SU-DHL-6 (cell line): ENCODE data around the gene WDR64.

Source experiments
- H2AFZ ChIP-seq: fragments of 200-600 bp; sonication (generic); 2 replicates; pipeline ENCODE4 v1.6.1; 2014; ENCODE audit warnings: low read depth, mild to moderate bottlenecking, moderate library complexity, mixed read lengths, antibody characterized with exemption, low read length; ENCODE audit not compliant: severe bottlenecking
- H3F3A ChIP-seq: fragments of 200-600 bp; shearing (Covaris generic); 2 replicates; pipeline ENCODE4 v1.6.0; 2016; ENCODE audit warnings: antibody characterized with exemption, mild to moderate bottlenecking; ENCODE audit not compliant: insufficient read depth
- H3K27ac ChIP-seq: fragments of 200-600 bp; sonication (generic); 2 replicates; pipeline ENCODE4 v1.5.1; 2016; ENCODE audit warnings: low read depth, mild to moderate bottlenecking, low read length, moderate library complexity, mixed read lengths
- H3K27me3 ChIP-seq: fragments of 200-600 bp; sonication (generic), shearing (Covaris generic); 2 replicates; pipeline ENCODE4 v1.6.0; 2014; ENCODE audit warnings: mild to moderate bottlenecking, low read length
- H3K36me3 ChIP-seq: fragments of 200-600 bp; sonication (generic); 2 replicates; pipeline ENCODE4 v1.6.1; 2014; ENCODE audit warnings: mild to moderate bottlenecking, low read length, mixed read lengths
- H3K4me2 ChIP-seq: fragments of 300-600, 200-600 bp; shearing (Covaris generic), sonication (generic); 2 replicates; pipeline ENCODE4 v1.6.0; 2014; ENCODE audit warnings: low read length, low read depth, mild to moderate bottlenecking; ENCODE audit not compliant: poor library complexity, severe bottlenecking
- H3K4me3 ChIP-seq: fragments of 200-600 bp; sonication (generic); 2 replicates; pipeline ENCODE4 v1.5.1; 2014; ENCODE audit warnings: antibody characterized with exemption, low read length, mild to moderate bottlenecking, mixed read lengths; ENCODE audit not compliant: insufficient read depth, poor library complexity, severe bottlenecking
- H3K79me2 ChIP-seq: fragments of 200-600 bp; sonication (generic); 2 replicates; pipeline ENCODE4 v1.6.1; 2014; ENCODE audit warnings: mild to moderate bottlenecking, low read length, moderate library complexity; ENCODE audit not compliant: insufficient read depth
- H3K9ac ChIP-seq: fragments of 200-600 bp; sonication (generic); 2 replicates; pipeline ENCODE4 v1.7.0; 2014; ENCODE audit warnings: mild to moderate bottlenecking, low read length
- H3K9me2 ChIP-seq: fragments of 200-600 bp; sonication (generic); replicated peaks from 2 replicates; pipeline ENCODE4 v1.6.1; 2014; ENCODE audit warnings: low read length; ENCODE audit not compliant: insufficient read depth
- H3K9me3 ChIP-seq: fragments of 200-600 bp; sonication (generic); 2 replicates; pipeline ENCODE4 v1.6.1; 2014; ENCODE audit warnings: low read length, mixed read lengths; ENCODE audit not compliant: insufficient read depth
- H4K20me1 ChIP-seq: fragments of 200-600 bp; sonication (generic); 2 replicates; pipeline ENCODE4 v1.6.1; 2014; ENCODE audit warnings: low read depth, mild to moderate bottlenecking, antibody characterized with exemption, low read length, moderate library complexity, mixed read lengths
- EZH2phosphoT487 ChIP-seq: fragments of 200-600 bp; sonication (generic), shearing (Covaris generic); conservative IDR thresholded peaks from 2 replicates; pipeline ENCODE4 v1.6.1; 2018; ENCODE audit warnings: mild to moderate bottlenecking, antibody characterized with exemption, low read length, moderate library complexity, mixed read lengths
- TF ChIP-seq, protein P1 (sequence below): fragments of 200-600 bp; sonication (generic); IDR thresholded peaks from one replicate; pipeline ENCODE4 v1.5.1; 2017; ENCODE audit warnings: antibody characterized with exemption, mild to moderate bottlenecking, low read length, moderate library complexity; ENCODE audit not compliant: insufficient read depth, poor library complexity, severe bottlenecking

Gene WDR64

DNA sequence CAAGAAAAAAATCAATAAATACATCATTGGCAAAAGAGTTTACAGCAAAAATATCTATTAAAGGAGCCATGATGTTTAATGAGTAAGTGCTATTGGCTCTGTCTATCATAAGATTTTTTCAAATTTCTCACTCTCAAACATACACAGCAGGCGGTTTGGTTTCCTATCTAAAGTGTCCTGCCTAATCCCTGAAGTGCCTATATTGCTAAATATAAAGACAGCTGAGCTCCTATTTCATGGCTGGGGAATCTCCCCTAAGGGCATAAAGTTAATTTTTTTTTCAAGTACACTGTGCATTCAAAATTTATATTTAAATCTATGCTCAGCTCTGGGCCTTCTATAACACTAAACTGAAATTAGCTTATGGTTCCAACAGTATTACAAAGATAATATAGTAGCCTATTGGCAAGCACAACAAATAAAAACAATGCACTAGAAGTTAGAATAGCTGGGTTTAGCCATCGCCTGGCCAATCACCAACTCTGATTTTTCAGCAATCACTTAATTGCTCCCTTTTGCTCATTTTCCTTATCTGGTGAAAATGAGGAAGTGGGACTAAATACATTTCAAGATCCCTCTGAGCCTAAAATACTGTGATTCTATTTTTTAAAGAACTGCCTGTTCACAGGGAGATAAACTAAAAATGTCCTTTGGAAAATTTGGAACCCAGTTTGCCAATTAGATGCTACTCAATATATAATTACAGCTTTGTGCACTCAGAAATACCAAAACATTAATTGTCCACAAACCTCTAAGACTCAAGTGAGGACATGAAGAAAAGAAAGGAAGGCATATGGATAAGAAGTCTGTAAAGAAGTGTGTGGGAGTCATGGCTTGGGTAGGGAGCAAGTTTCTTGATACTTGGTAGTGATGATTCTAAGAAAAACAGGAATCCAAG is 62.5 kb downstream of the WDR64 start:
- H3K9ac ChIP-seq = no peak overlapping the region
- no peak overlapping the region for H3K4me2 ChIP-seq
- TF ChIP-seq, protein P1, sequence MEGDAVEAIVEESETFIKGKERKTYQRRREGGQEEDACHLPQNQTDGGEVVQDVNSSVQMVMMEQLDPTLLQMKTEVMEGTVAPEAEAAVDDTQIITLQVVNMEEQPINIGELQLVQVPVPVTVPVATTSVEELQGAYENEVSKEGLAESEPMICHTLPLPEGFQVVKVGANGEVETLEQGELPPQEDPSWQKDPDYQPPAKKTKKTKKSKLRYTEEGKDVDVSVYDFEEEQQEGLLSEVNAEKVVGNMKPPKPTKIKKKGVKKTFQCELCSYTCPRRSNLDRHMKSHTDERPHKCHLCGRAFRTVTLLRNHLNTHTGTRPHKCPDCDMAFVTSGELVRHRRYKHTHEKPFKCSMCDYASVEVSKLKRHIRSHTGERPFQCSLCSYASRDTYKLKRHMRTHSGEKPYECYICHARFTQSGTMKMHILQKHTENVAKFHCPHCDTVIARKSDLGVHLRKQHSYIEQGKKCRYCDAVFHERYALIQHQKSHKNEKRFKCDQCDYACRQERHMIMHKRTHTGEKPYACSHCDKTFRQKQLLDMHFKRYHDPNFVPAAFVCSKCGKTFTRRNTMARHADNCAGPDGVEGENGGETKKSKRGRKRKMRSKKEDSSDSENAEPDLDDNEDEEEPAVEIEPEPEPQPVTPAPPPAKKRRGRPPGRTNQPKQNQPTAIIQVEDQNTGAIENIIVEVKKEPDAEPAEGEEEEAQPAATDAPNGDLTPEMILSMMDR = no peak
- TF ChIP-seq EZH2phosphoT487 = no peak

DNA sequence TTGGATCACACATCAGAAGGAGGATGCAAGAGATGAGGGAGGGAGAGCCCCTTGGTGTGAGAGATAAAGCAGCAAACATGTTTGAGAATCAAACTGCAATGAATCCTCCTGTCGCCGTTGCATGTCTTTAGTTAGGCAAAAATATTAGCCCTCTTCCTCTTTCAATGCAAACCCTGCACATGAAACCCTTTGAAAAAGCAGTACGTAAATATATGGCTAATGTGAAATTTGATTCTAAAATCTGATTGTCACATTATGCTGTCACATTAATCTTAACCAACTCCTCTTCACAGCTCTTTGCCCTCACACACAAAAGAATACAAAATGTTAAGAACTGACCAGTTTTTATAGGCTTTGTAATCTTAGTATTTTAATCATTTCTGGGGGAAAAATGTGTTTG is 63.4 kb downstream of the WDR64 start:
- Histone ChIP-seq H3K27ac (no peak overlapping the region), H3F3A (no peaks in the 10 kb centered on the region), H3K79me2 (no peaks in the 10 kb centered on the region), H3K4me3 (no peak overlapping the region), H3K9me2 (no peaks in the 10 kb centered on the region), H3K9me3 (no peaks in the 10 kb centered on the region), H3K4me2 (no peak overlapping the region), H3K27me3 (no peaks in the 10 kb centered on the region), H3K9ac (no peak overlapping the region), H4K20me1 (no peaks in the 10 kb centered on the region), H2AFZ (no peak overlapping the region), H3K36me3 (no peaks in the 10 kb centered on the region)
- TF ChIP-seq, protein P1 = no peak
- TF ChIP-seq EZH2phosphoT487 = no peak

More for the DNA sequence above, 62.5 kb downstream of the WDR64 start:
- H3K27ac ChIP-seq = no peak overlapping the region
- no peaks in the 10 kb centered on the region for H3K9me2 ChIP-seq
- no peaks in the 10 kb centered on the region for H3K27me3 ChIP-seq
- no peak overlapping the region for H2AFZ ChIP-seq
- H3K4me3 ChIP-seq = no peak overlapping the region
- H4K20me1 ChIP-seq = no peaks in the 10 kb centered on the region
- H3K79me2 ChIP-seq = no peaks in the 10 kb centered on the region
- no peaks in the 10 kb centered on the region for H3F3A ChIP-seq
- no peaks in the 10 kb centered on the region for H3K36me3 ChIP-seq
- H3K9me3 ChIP-seq = no peaks in the 10 kb centered on the region

DNA sequence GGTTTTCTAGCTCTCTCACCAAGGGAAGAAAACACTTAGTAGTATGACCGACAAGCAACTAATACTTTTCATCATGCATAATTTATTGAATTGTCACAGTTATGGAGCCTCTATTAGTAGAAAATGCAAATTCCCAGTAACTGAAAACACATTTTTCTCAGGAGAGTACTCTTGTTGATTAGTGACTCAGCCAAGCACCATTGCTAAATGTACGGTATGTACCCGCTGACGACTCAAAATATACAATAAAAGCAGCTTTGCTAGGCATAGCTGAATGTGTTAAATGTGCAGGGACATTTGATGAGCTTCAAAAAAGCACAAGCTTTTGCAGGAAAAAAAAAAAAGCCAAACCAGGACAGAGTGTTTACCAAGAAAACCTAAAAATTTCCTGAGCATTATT is 63.9 kb downstream of the WDR64 start:
- Histone ChIP-seq H3K4me3 (no peak overlapping the region), H3K9me3 (no peaks in the 10 kb centered on the region), H3K9me2 (no peaks in the 10 kb centered on the region), H4K20me1 (no peaks in the 10 kb centered on the region), H3K36me3 (no peaks in the 10 kb centered on the region), H3K27ac (no peak overlapping the region), H3K79me2 (no peaks in the 10 kb centered on the region), H3K9ac (no peak overlapping the region), H3F3A (no peaks in the 10 kb centered on the region), H2AFZ (no peak overlapping the region), H3K4me2 (no peak overlapping the region), H3K27me3 (no peaks in the 10 kb centered on the region)
- no peak for TF ChIP-seq EZH2phosphoT487
- TF ChIP-seq, protein P1 = no peak
